ENCODE results near the gene PSMC6.
A peak's percentile ranks its signal among the peaks of the same experiment; 100 is the strongest.

PSMC6 gene
- total RNA-seq = 135 reads per million, percentile 87 among the genes with 10 or more reads in this experiment

DNA sequence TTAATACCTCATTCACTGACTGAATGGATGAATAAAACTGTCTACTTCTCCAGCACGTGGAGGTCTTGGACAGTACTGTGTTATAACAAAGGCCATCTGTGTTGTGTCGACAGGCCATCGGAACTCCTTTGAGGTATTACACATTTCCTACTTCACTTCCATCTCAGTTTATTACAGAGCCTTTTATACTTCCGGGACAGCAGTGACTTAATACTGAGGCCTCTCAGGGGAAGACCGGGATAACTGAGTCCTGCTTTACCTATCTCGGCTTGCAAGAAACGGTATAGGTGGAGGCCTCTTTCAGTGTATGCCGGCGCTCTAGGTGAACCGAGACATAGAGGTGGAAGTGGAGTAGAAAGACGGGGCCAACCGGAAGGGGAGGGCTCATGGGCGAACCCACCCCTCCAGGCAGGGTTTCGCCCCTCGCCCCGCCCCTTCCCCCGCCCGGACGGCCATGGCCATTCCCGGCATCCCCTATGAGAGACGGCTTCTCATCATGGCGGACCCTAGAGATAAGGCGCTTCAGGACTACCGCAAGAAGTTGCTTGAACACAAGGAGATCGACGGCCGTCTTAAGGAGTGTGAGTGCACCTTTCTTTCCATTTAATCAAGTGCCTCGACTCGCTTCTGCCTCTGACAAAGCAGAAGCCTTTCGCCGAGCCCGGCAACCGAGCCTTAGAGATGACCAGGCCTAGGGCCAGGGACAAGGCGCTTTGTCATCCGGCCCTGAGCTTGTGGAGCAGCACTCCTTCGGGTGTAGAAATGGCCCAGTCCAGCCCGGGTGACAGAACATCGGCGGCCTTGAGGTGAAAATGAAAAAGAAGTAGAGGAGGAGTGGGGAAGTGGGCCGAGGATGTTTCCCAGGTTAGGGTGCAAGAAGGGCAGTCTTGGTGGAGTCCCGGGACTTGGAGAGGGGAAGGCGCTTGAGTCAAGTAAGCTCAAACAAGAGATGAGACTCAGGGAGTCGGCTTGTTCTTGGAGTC, at the start of gene PSMC6:
PSMC6 (plus strand) TSS at position 477 of the 983 bp plus-strand sequence; CDS start at position 497, 20 bp downstream.
- DNase-seq = peak; percentile 94

DNA sequence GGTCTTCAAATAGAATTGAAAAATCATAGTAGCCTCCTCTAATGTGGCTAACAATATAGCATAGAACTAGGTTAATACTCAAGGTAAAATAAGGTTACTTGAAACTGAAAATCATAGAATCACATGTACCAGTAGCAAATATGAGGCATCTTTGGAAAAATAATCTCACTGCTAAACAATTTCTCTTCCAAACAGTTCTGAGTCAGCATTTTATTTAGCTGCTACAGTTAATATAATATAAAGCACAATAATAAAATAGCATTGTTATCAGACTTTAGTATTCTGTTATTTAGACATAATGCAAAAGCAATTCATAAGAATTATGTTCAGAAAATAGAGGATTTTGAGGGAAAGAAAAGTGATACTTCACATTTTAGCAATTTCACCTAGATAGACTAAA, 46.7 kb upstream of the PSMC6 start:
- DNase-seq = no peak

DNA sequence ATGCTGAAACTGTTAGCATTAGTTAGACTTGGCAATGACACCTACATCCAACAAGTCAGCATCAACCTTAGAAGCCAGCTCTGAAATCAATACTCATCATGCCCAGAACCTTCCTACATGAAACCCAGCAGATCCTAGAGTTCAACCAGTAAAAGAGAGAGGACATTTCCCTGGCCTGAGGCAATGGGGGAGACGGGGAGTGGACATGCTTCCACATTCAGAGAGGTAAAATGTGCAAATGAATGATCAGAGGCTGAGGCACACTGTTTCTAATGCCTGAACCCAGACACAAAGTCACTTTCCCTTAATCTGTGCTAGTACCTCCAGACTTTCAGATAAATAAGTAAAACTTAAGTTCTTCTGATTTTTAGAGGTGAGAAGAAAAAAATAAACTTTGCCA, 46.2 kb upstream of the PSMC6 start:
- no peak for DNase-seq

DNA sequence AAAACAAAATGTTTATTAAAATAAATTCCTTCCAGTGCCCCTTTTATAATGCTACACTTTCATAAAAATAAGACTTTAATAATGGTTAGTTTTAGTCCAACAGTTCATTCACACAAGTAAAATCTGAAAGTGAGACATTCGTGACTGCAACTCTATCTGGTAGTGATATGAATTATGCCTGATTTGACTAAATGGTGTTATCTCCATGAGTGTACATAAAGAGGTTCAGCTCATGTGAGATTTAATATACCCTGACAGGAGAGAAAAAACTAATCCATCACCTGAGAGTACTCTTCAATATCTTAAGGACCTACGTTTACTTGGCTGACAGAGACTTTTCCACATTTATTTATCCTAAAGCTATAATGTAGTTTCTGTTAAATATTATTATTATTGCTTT, 45.7 kb upstream of the PSMC6 start:
- no peak for DNase-seq

DNA sequence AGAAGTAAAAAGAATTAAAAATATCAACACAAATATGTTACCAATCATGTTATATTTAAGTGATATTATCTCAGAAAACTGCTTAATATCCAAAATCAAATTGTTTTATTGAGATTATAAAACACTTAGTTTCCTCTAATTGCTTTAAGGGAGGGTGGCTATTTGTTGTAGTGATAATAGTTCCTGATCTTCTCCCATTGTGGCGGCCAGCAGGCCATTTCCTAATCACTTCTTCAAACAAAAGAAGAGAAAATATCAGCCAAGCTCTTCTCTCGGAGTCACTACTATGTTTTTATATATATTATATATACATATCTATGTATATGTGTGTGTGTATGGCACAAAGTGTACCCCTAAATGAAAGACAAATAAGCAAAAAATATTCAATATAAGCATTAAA, 43.1 kb upstream of the PSMC6 start:
- DNase-seq = no peak

DNA sequence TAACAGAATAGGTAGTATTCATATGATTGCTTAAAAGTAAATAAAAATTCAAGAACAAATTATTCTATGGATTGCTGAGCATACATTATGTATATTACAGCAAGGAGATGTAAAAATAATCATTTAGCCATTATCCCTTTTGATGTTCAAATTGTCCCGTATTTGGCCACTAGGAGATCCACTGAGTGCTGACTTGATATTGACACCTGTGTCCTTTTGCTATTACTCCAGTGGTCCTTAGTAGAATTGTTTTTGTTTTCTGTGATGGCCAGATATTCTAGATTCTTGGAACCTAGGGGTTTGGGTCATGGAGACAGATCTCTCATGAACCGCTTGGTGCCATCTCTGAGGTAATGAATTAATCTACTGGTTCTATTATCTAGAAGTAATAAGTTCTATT, 28.4 kb upstream of the PSMC6 start:
- DNase-seq = no peak

DNA sequence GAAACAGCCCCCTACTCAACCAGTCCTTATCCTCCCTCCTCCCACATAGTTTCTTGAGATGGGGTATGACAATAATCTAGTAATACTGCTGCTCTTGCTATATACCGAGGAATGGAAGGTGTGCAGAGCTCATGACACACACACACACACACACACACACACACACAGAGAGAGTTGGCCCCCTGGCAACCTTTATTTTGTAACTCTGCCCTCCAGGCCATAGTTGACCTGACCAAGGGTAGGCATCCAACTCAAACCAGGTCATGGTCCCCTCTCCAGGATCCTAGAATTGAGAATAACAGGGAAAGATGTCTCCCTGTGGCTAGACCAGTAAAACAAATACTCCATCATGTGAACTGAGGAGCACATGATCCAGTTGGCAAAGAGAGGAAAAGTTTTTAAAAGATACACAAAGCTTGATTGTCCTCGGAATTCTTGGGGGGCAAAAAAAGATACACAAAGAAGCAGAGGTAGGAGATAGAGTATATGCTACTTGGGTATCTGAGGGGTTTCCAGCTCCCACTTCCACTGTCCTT, 22.9 kb upstream of the PSMC6 start:
- DNase-seq = no peak

DNA sequence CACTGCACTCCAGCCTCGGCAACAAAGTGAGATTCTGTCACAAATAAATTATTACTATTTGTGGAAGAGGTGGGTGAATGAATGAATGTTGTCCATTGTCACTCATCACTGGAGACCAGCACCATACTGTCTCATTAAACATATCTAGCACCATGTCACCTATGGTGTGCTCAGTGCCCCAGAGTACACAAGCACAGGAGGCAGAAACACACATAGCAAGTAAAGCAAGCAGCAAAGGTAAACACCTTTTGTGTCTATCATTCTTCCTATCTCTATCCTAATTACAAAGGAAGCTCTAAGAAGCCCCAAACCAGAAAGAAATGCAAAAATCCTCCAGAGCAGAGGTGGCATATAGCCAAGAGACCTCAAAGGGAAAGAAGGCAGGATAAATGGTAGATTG, 20.8 kb upstream of the PSMC6 start:
- no peak for DNase-seq

DNA sequence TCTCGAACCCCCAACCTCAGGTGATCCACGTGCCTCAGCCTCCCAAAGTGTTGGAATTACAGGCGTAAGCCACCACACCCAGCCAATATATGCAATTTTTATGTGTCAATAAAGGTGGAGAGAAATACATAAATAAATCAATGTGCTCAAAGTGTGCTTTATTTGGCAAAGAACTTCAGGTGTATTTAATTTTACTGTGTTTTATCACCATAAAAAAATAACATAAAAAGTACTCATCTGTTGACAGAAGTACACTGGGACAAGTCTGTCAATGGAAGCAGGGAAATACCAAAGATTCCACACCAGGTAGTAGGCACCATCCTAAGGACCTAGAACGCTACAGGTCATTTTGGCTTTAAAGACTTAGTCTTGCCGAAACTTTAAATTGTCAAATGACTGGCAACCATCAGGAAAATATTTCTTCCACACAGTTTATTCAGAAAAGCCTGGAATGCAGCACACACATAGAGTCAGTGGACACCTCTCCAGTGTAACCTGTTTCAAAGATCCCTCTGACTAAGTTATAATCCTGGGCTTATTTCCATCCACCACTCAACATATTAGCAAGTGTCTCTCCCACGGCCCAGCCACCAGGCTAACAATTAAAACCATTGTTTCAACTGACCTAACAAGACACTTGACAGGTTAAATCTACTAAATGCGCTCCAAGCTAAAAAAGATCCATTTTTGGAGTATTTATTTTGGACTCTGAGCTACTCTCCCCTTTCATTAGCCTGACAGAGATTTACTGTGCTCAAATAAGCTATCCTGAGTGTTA, 15.8 kb upstream of the PSMC6 start:
- DNase-seq = no peak

DNA sequence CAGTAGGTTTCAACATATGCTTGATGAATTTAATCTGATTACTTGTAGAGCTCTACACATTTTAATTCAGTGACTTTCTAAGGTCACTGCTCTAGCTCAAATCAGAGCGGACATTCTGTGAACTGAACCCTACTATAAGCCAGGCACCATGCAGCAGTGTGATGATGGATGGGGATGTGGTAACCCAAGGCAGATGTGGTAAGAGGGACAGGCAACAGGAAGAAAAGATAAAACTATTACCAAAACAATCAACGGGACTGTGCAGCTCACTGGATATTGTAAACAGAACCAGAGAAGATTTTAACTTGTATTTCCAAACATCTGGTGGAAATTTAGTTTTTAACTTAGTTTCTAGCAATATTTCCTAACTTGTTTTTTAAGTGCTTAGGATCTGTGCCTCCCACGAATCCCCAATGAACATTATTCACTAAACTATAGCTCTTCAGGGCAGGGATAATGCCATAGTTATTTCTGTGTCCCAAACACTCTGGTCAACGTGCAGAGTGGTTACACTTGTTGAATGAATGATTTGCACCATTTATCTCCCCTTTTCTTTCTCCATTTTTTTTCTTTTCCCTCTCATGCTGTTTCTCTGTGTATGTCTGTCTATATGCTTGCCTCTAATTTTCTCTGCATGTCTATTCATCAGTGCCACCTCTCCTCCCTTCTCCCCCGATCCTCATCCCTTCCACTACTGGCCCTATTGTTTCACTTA, 14.6 kb upstream of the PSMC6 start:
- DNase-seq = no peak

DNA sequence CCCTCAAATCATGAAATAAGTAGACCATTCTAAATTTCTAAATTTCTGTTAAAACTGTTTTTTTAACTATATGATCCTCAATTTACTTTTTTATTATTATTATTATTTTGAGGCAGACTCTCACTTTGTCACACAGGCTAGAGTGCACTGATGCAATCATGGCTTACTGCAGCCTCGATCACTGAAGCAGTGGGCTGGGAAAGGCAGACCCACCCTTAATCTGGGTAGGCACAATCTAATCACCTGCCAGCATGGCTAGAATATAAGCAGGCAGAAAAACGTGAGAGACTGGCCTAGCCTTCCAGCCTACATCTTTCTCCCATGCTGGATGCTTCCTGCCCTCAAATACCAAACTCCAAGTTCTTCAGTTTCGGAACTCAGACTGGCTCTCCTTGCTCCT, 14.0 kb upstream of the PSMC6 start:
- no peak for DNase-seq

DNA sequence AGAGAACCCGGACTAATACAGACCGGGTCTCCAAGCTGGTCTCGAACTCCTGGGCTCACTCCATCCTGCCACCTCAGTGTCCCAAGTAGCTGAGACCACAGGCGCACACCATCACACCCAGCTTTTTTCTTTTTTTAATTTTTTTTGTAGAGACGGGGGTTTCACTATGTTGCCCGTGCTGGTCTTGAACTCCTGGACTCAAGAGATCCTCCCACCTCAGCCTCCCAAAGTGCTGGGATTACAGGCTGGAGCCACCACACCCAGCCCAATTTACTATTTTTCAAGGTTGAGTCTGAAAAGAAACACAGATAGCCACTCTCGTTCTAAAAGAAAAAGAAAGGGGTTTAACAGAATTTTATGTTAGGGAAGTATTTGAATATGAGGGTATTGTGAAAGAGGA, 13.5 kb upstream of the PSMC6 start:
- no peak for DNase-seq

DNA sequence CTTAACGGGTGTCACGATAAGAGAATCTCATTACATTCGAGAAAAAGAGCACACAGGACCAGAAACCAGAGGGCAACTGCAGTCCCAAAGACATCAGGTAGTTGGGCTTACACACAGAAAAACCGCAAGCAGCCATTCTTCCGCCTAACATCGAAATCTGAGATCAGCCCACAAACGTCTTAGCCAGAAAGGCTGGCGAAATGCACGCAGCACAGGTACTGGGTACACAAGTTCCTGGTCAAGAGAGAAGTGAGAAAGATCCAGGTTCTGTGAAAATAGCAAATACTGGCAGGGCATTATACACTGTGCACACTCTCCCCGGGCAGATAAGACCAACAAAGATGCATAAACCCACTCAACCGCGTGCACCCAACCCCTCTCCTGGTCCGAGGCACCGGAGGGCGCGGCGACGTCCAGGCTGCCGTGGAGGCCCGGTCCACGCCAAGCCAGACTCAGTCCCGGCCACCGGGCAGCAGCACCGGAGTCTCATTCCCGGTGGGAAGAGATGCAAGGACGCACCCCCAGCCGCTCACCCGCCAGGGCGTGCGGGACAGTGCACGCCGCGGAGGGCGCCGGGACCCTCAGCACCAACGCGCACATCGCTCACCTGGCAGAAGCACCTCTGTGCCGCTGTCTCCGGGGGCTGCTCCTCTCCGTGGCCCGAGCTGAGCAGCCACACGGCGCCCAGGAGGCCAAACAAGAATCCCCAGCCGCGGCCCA, 12.1 kb upstream of the PSMC6 start:
- DNase-seq = peak; percentile 42

DNA sequence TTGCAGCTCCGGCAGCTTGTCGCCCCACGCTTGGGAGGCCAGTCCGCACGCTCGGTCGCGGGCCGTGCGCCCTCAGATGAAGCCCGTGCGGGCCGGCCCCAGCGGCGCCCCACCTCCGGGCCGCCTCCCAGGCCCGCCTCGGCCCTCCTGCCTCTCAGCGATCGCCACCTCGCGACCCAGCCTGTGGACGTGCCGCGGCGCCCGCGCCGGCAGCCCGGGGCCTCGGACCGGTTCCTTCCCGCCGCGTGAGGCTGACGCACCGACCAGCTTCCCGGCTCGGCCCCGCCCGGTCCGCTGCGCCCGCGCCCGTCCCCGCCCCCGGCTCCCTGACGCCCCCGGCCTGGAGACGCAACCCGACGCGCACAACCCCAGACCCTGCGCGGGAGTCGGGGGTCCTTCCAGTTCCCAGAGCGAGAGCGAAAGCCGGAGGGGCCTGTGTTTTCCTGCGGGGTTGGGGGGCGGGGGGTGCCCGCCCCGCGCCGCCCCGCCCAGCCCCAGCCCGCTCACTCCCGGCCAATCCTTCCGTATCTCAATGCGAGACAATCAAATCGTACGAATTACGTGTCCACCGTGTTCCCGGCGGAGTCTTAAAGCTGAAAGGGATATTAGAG, 11.4 kb upstream of the PSMC6 start, which contains the start of gene ERO1A:
ERO1A (minus strand) TSS at position 78 of the 611 bp plus-strand sequence; CDS start at position 1, 77 bp downstream.
- DNase-seq = peak; percentile 59

DNA sequence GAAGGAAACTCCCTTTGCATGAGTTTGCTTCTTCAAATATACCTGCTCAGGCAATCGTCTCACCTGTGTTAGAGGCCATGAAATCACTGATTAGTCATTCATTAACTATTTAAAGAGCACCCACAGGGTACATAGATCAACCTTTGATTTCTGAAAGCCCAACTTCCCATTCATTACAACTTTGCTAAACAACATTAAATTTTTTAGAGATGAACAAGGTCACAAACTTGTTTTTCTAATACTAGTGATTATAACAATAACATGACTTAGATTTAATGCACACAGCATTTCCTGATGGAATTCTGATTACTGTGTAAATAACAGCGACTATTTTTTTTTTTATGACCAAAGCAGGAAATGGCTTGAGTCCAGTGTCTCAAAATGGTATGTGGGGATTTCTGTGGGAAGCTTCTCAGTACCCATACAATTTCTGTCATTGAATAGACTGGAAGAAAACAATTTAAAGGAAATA, 6.3 kb upstream of the PSMC6 start:
- DNase-seq = no peak

DNA sequence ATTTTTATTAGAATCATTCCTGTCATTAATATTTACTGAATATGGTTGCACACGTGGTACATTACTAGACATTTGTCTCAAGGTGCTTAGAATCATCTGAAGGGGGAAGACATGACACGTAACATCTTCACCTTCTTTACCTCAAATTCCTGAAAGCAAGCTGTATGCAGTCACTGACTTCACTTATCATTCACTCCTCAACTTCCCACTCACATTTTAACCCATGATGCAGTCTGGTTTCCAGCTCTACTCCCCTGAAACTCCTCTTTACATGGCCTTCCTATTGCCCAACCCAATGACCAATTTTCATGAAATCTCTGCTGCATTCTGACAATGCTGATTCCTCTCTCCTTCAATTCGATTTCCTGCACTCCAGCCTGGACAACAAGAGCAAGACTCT, 5.8 kb upstream of the PSMC6 start:
- DNase-seq = no peak

DNA sequence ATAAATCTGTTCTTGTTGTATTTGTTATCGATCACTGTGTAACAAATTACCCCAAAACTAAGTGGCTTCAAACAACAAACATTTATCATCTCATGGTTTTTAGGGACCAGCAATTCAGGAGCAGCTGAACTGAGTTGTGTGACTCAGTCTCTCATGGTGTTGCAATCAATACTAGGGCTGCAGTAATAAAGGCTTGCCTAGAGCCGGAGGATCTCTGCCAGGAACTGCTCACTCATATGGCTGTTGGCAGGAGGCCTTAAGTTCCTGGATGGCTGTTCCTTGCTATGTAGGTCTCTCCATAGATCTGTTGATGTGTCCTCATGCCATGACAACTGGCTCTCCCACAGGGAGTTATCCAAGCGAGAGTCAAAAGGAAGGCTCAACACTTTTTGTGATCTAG, 3.8 kb upstream of the PSMC6 start:
- DNase-seq = no peak

DNA sequence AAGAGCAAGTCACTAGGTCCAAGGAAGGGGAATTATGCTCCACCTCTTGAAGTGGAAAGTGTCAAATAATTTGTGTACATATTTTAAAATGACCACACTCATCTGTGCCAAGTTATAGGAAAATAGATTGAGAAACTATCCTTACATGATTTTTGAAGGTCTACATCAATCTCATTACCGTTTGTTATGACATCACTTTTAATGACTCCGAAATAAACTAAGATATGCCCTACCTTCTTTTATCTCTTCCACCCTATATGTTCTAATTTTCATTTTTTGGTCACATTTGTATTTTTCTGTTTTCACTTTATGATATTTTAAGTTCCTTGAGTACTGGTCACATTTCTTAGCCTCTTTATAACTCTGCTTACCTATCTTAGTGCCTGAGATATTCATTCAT, 3.3 kb upstream of the PSMC6 start:
- DNase-seq = no peak

DNA sequence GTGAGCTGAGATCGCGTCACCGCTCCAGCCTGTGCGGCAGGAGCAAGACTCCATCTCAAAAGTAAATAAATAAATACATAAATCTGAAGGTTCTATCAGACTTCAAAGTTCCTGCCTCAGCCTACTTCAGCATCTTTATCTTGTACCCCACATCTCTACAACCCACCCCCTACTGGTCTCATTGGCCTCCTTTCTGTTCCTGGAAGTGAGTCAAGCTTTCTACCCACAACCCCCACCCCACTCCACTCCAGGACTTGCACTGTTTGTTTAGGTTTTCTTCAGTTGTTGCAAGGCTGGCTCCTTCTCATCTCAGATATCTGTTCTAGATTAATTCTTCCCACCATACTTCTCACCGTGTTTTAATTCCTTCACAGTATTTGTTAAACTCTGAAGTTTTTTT, 714 bp upstream of the PSMC6 start:
- peak; percentile 15 for DNase-seq

DNA sequence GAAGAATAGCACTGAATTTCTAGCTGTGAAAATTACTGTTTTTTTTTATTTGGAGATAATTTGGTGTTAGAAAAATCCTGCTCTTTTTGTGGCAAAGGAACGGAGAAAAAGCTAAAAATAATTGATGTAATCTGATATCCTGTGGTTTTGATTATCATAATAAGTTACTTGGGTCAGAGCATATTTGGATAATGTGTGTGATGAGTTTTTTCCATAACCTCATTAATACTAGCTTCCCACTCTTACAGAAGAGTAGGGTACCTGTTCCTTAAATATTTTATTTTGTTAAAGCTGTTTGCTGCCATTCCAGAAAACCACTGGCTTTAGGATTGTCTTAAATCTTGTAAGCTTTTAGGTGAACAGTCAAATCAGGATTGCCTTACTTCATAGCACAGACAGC, 4.7 kb downstream of the PSMC6 start:
- DNase-seq = no peak

DNA sequence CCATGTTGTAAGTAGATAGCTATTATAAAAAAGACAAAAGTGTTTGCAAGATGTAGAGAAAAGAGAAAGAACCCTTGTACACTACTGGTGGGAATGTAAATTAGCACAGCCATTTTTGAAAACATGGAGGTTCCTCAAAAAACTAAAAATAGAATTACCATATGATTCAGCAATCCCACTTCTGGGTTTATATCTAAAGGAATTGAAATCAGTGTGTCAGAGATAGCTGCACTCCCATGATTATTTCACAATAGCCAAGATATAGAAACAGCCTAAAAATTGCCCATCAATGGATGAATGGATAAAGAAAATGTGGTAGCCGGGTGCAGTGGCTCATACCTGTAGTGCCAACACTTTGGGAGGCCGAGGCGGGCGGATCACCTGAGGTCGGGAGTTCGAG, 9.2 kb downstream of the PSMC6 start:
- DNase-seq = no peak
